ENCODE data around the gene PQBP1.

GRCh38 chrX:48919947-48920717 is 22.4 kb downstream of the PQBP1 start:
- TF ChIP-seq, protein P1, sequence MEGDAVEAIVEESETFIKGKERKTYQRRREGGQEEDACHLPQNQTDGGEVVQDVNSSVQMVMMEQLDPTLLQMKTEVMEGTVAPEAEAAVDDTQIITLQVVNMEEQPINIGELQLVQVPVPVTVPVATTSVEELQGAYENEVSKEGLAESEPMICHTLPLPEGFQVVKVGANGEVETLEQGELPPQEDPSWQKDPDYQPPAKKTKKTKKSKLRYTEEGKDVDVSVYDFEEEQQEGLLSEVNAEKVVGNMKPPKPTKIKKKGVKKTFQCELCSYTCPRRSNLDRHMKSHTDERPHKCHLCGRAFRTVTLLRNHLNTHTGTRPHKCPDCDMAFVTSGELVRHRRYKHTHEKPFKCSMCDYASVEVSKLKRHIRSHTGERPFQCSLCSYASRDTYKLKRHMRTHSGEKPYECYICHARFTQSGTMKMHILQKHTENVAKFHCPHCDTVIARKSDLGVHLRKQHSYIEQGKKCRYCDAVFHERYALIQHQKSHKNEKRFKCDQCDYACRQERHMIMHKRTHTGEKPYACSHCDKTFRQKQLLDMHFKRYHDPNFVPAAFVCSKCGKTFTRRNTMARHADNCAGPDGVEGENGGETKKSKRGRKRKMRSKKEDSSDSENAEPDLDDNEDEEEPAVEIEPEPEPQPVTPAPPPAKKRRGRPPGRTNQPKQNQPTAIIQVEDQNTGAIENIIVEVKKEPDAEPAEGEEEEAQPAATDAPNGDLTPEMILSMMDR (IDR thresholded peaks at IDR 0.05; ENCODE audit: poor library complexity), result no peak
- no peak for TF ChIP-seq EZH2 (IDR thresholded peaks at IDR 0.05; ENCODE audit: borderline replicate concordance)
- no peak for TF ChIP-seq EZH2phosphoT487 (IDR thresholded peaks at IDR 0.05; ENCODE audit: low read depth, severe bottlenecking, unreplicated experiment)
